Neural cell (in vitro differentiated cells): ENCODE data around the gene FOXI3.

Experiments used
- CTCF ChIP-seq: fragments of 450-650 bp; IDR thresholded peaks from 2 replicates; pipeline ENCODE4 v1.5.1; 2014; ENCODE audit warnings: antibody characterized with exemption, mild to moderate bottlenecking, moderate library complexity; ENCODE audit not compliant: poor library complexity, severe bottlenecking
- EP300 ChIP-seq: fragments of 450-650 bp; conservative IDR thresholded peaks from 2 replicates; pipeline ENCODE4 v1.6.1; 2014; ENCODE audit warnings: antibody characterized with exemption, mild to moderate bottlenecking, moderate library complexity; ENCODE audit not compliant: poor library complexity, severe bottlenecking
- MXI1 ChIP-seq: fragments of 450-650 bp; conservative IDR thresholded peaks from 2 replicates; pipeline ENCODE4 v1.6.1; 2014; ENCODE audit warnings: antibody characterized with exemption, mild to moderate bottlenecking; ENCODE audit not compliant: poor library complexity, severe bottlenecking
- POLR2AphosphoS5 ChIP-seq: IDR thresholded peaks from 2 replicates; pipeline ENCODE4 v1.6.1; 2012
- RAD21 ChIP-seq: fragments of 450-650 bp; conservative IDR thresholded peaks from 2 replicates; pipeline ENCODE4 v1.6.1; 2014; ENCODE audit warnings: antibody characterized with exemption, mild to moderate bottlenecking, moderate library complexity
- REST ChIP-seq: IDR thresholded peaks from 2 replicates; pipeline ENCODE4 v1.6.1; 2012; ENCODE audit warnings: borderline replicate concordance
- SMC3 ChIP-seq: fragments of 450-650 bp; conservative IDR thresholded peaks from 2 replicates; pipeline ENCODE4 v1.6.1; 2014; ENCODE audit warnings: antibody characterized with exemption, mild to moderate bottlenecking, moderate library complexity; ENCODE audit not compliant: poor library complexity
- TAF1 ChIP-seq: IDR thresholded peaks from 2 replicates; pipeline ENCODE4 v1.6.1; 2012; ENCODE audit warnings: low read depth

- TF ChIP-seq EP300 (no peak), CTCF (no peak), REST (no peak), SMC3 (no peak), POLR2AphosphoS5 (no peak), MXI1 (no peak), RAD21 (no peak), TAF1 (no peak)
Measured at GRCh38 chr2:88452565-88452905, at the start of gene FOXI3.
